Hepatic stellate cell (primary cell): ENCODE data around the gene TIGD3.
A peak's percentile ranks its signal among the peaks of the same experiment; 100 is the strongest.

Source experiments
- DNase-seq: peaks from one replicate; pipeline ENCODE4 v3.0.0; 2011; ENCODE audit warnings: low spot score

The TIGD3 gene

GRCh38 chr11:65354265-65355012, at the start of gene TIGD3:
Gene TIGD3, plus strand, starts transcription at chr11:65354751. Its CDS starts 1,058 bp downstream, at chr11:65355809.
- peak; percentile 99 for DNase-seq

GRCh38 chr11:65305501-65306268, 48.9 kb upstream of the TIGD3 start:
- no peak for DNase-seq

GRCh38 chr11:65307298-65308229, 47.0 kb upstream of the TIGD3 start:
- DNase-seq = no peak

- no peak for DNase-seq
These were observed 46.2 kb upstream of the TIGD3 start for GRCh38 chr11:65308281-65308891.

- DNase-seq = no peak
These were observed 45.5 kb upstream of the TIGD3 start for GRCh38 chr11:65309006-65309405.

GRCh38 chr11:65310215-65310614, 44.3 kb upstream of the TIGD3 start:
- no peak for DNase-seq

- no peak for DNase-seq
These were observed 43.8 kb upstream of the TIGD3 start for GRCh38 chr11:65310736-65311135.

GRCh38 chr11:65311170-65311678, 43.3 kb upstream of the TIGD3 start:
- no peak for DNase-seq

- DNase-seq = peak; percentile 94
These were observed 39.9 kb upstream of the TIGD3 start, which contains the start of gene CDC42EP2 for GRCh38 chr11:65314501-65315203. Gene CDC42EP2, plus strand, starts transcription at chr11:65314866. Its CDS starts 6,033 bp downstream, at chr11:65320899.

- peak; percentile 81 for DNase-seq
These were observed 39.2 kb upstream of the TIGD3 start for GRCh38 chr11:65315204-65315865.

GRCh38 chr11:65315866-65316226, 38.7 kb upstream of the TIGD3 start:
- DNase-seq = no peak

- DNase-seq = no peak
These were observed 38.1 kb upstream of the TIGD3 start for GRCh38 chr11:65316227-65317024.

GRCh38 chr11:65317025-65317786, 37.3 kb upstream of the TIGD3 start:
- DNase-seq = no peak

- no peak for DNase-seq
These were observed 34.0 kb upstream of the TIGD3 start for GRCh38 chr11:65320386-65321075.

GRCh38 chr11:65321076-65321475, 33.5 kb upstream of the TIGD3 start:
- no peak for DNase-seq

- no peak for DNase-seq
These were observed 32.6 kb upstream of the TIGD3 start for GRCh38 chr11:65321828-65322485.

- no peak for DNase-seq
These were observed 30.7 kb upstream of the TIGD3 start for GRCh38 chr11:65323813-65324212.

- DNase-seq = no peak
These were observed 29.1 kb upstream of the TIGD3 start for GRCh38 chr11:65325435-65325834.
